GM12872 (cell line): Measurements from ENCODE around the gene FALEC.

Experiments
- TF ChIP-seq, protein P1 (sequence below): IDR thresholded peaks from 3 replicates; pipeline ENCODE4 v1.5.1; 2011; ENCODE audit warnings: low read depth, mild to moderate bottlenecking, low read length, moderate library complexity; ENCODE audit not compliant: insufficient read depth

The FALEC gene

GRCh38 chr1:150546294-150546937, 30.9 kb downstream of the FALEC start:
- TF ChIP-seq, protein P1, sequence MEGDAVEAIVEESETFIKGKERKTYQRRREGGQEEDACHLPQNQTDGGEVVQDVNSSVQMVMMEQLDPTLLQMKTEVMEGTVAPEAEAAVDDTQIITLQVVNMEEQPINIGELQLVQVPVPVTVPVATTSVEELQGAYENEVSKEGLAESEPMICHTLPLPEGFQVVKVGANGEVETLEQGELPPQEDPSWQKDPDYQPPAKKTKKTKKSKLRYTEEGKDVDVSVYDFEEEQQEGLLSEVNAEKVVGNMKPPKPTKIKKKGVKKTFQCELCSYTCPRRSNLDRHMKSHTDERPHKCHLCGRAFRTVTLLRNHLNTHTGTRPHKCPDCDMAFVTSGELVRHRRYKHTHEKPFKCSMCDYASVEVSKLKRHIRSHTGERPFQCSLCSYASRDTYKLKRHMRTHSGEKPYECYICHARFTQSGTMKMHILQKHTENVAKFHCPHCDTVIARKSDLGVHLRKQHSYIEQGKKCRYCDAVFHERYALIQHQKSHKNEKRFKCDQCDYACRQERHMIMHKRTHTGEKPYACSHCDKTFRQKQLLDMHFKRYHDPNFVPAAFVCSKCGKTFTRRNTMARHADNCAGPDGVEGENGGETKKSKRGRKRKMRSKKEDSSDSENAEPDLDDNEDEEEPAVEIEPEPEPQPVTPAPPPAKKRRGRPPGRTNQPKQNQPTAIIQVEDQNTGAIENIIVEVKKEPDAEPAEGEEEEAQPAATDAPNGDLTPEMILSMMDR, result no peak

DNA sequence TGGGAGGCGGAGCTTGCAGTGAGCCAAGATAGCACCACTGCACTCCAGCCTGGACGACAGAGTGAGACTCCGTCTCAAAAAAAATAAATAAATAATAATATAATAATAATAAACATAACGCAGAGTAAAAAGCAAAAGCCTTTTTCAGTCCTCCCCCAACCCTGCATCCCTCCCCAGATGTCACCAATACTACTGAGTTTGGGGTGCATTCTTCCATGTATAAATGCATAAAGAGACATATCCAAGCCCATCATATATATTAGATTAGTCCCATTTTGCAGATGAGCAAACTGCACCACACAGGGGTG, 32.7 kb downstream of the FALEC start:
- TF ChIP-seq, protein P1, result no peak

- TF ChIP-seq, protein P1, result no peak
These were observed 33.3 kb downstream of the FALEC start, which contains the start of gene ADAMTSL4 for GRCh38 chr1:150548632-150549495. Gene ADAMTSL4, plus strand, starts transcription at chr1:150549408. Its CDS starts 2,881 bp downstream, at chr1:150552289.

- TF ChIP-seq, protein P1, result no peak
These were observed 34.1 kb downstream of the FALEC start for GRCh38 chr1:150549496-150550221.

DNA sequence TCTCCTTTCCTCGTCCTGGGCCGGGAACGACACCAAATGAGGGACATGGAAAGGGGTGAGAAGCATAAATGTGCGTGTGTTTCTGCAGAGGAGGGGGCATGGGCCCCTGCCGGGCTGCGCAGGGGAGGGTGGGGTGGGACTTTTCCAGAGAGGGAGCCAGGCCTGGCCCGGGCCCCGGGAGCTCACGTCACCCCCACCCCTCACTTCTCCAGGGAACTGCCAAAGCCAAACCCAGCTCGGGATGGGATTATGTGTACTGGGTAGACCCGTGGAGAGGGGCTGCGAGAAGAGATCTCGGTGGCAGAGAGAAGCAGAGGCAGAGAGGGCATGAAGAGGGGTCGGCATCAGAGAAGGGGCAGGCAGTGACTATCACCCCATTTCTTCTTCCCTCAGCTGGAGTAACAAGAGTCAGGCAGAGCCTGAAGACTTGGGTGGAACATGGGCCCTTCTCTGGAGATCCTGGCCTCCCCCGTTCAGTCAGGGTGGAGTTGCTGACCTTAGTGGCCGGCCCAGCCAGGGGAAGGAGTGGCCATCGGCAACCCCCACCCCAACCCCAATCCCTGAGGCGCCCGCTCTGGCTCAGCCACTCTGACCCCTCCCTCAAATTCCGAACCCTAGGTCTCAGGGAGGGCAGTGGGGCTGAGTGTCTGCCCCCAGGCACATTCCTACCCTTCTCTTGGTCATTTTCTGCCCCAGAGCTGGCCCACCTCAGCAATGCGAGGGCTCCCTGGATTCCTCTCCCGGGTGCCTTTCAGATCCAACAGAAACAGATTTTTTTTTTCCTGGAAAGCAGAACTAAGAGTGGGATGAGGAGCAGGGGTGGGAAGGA, 34.9 kb downstream of the FALEC start:
- TF ChIP-seq, protein P1, result no peak

GRCh38 chr1:150551051-150551783, 35.7 kb downstream of the FALEC start:
- TF ChIP-seq, protein P1, result no peak
